ENCODE data around the gene LCLAT1.
"Not testable (repeated sequence)": the region's sequence is repeated elsewhere in the genome, so short reads cannot be mapped to it uniquely, and the experiment has no call there.

LCLAT1 gene

GRCh38 chr2:30456579-30456978, 9.5 kb downstream of the LCLAT1 start:
- Mint-ChIP-seq H3K9me3 (ENCODE audit: low read depth) (peaks cover 4% of the 10 kb centered on the region), H3K4me3 (no peak overlapping the region), H3K4me1 (ENCODE audit: low read depth) (peaks cover 85% of the 10 kb centered on the region), H3K27ac (peak overlapping the region; percentile 43), H3K36me3 (peaks cover 6% of the 10 kb centered on the region), H3K27me3 (no peaks in the 10 kb centered on the region)

DNA sequence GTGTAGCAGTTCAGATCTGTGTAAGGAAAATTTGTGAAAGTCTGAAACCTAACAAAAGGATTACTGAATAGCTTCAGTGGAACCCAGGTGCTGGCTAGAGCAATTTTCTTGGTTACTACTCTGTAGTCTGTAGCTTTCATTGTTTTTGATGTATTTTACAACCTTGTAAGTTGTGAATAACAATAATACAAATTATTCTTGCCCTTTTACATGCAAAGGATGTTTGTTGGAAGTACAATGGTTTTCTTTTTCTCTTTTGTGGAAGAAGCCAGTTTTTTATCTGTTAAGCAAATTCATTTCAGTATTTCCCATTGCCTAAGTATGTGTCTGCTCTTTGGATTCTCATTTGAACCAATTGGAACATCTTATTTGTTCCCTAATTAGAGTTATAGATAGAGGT, 10.2 kb downstream of the LCLAT1 start:
- H3K9me3 Mint-ChIP-seq (ENCODE audit: low read depth), result peaks cover 4% of the 10 kb centered on the region
- H3K27ac Mint-ChIP-seq, result no peak overlapping the region
- no peaks in the 10 kb centered on the region for H3K27me3 Mint-ChIP-seq
- H3K36me3 Mint-ChIP-seq, result peaks cover 6% of the 10 kb centered on the region
- no peak overlapping the region for H3K4me3 Mint-ChIP-seq
- peaks cover 84% of the 10 kb centered on the region for H3K4me1 Mint-ChIP-seq (ENCODE audit: low read depth)

DNA sequence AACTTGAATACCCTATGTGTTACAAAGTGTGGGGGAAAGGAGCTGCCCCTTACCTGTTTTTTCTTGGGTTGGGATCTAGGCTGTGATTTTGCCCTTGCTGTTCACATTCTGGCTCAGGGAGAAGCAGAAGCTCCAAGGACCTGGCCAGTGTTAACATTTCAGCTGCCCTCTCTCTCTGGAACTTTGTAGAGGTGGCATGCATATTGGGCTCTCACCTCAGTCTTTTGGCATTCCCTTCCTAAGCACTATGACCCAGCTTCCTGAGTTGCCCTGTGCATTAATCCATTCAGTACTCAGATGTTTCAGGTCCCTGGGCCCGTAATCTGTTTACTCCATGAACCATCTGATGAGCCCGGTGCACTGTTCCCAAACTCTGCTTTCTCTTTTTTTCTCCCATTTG, 12.1 kb downstream of the LCLAT1 start:
- H3K36me3 Mint-ChIP-seq, result peaks cover 6% of the 10 kb centered on the region
- no peak overlapping the region for H3K4me3 Mint-ChIP-seq
- H3K4me1 Mint-ChIP-seq (ENCODE audit: low read depth), result peaks cover 82% of the 10 kb centered on the region
- H3K27me3 Mint-ChIP-seq, result no peaks in the 10 kb centered on the region
- peak overlapping the region; percentile 18 for H3K27ac Mint-ChIP-seq
- H3K9me3 Mint-ChIP-seq (ENCODE audit: low read depth), result peaks cover 4% of the 10 kb centered on the region

DNA sequence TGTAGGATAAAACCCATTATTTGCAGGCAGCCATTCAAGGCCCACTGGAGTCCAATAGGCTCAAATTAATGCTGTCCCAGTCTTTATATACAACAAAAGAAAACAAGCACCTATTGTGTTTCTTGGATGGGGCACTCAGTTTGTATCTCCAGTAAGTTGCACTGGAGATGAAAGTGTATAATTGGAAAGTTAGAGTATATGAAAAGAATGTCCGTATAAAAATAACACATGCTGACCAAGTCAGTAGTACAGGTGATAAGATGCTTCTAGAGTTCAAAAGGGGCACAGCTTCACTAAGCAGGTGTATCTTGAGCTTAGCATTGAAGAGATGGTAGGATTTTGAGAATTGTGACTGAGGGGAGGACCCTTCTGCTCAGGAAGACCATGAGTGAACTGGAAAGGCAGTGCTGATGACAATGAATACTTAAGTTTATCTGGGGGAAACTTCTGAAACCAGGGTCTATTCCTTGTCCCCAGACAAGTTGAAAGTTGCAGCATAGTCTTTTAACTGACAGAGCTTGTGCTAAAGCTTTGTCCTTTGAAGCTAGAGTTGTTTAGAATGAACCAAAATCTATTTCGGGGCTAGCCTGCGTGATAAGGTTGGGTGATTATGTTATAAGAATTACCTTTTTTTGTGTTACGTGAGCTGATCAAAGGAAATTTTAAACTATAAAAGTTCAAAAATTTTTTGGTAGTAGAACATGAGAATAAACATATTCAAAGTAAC, 15.2 kb downstream of the LCLAT1 start:
- peaks cover 77% of the 10 kb centered on the region for H3K4me1 Mint-ChIP-seq (ENCODE audit: low read depth)
- peaks cover 4% of the 10 kb centered on the region for H3K9me3 Mint-ChIP-seq (ENCODE audit: low read depth)
- H3K36me3 Mint-ChIP-seq, result peaks cover 6% of the 10 kb centered on the region
- H3K27ac Mint-ChIP-seq, result peak overlapping the region; percentile 81
- peak overlapping the region; percentile 8 for H3K4me3 Mint-ChIP-seq
- no peaks in the 10 kb centered on the region for H3K27me3 Mint-ChIP-seq

- no peaks in the 10 kb centered on the region for H3K27me3 Mint-ChIP-seq
- peaks cover 66% of the 10 kb centered on the region for H3K4me1 Mint-ChIP-seq (ENCODE audit: low read depth)
- no peaks in the 10 kb centered on the region for H3K9me3 Mint-ChIP-seq (ENCODE audit: low read depth)
- H3K4me3 Mint-ChIP-seq, result no peak overlapping the region
- H3K27ac Mint-ChIP-seq, result peak overlapping the region; percentile 35
- peaks cover 6% of the 10 kb centered on the region for H3K36me3 Mint-ChIP-seq
Observed at GRCh38 chr2:30463535-30463934, 16.5 kb downstream of the LCLAT1 start.

GRCh38 chr2:30464544-30465170, 17.6 kb downstream of the LCLAT1 start:
- Mint-ChIP-seq H3K27ac (peak overlapping the region; percentile 74), H3K27me3 (no peaks in the 10 kb centered on the region), H3K36me3 (peaks cover 8% of the 10 kb centered on the region), H3K9me3 (ENCODE audit: low read depth) (no peaks in the 10 kb centered on the region), H3K4me3 (peak overlapping the region; percentile 52), H3K4me1 (ENCODE audit: low read depth) (peaks cover 66% of the 10 kb centered on the region)

DNA sequence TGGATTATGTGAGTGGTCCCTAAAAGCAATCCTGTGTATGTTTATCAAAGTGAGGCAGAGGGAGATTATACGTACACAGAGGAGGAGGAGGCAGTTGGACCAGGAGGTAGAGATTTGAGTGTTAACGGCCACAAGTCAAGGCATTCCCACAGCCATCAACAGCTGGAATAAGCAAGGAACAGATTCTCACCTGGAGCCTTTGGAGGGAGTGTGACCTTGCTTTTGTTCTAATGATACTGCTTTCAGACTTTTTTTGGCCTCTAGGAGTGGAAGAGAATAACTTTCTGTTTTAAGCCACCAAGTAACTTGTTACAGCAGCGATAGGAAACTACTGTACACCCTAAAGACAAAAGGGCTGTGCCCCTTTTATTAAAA, 18.1 kb downstream of the LCLAT1 start:
- Mint-ChIP-seq H3K9me3 (ENCODE audit: low read depth) (no peaks in the 10 kb centered on the region), H3K4me3 (peak overlapping the region; percentile 52), H3K4me1 (ENCODE audit: low read depth) (peaks cover 66% of the 10 kb centered on the region)

DNA sequence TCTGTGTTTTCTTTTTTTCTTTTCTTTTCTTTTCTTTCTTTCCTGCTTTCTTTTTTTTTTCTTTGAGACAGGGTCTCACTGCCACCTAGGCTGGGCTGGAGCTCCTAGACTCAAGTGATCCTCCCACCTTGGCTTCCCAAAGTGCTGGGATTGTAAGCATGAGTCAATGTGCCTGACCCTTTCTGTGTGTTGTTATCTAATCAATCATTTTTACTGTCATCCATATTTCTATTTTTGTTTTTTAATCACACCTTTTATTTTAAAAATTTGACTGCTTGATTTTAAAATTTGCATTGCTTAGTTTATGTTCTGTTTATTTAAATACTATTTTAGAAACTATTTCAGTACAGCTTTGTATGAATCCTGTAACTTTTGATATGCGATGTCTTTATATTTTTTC, 19.2 kb downstream of the LCLAT1 start:
- Mint-ChIP-seq H3K9me3 (ENCODE audit: low read depth) (no peaks in the 10 kb centered on the region), H3K36me3 (peaks cover 5% of the 10 kb centered on the region), H3K27me3 (no peaks in the 10 kb centered on the region), H3K27ac (no peak overlapping the region), H3K4me3 (no peak overlapping the region), H3K4me1 (ENCODE audit: low read depth) (peaks cover 61% of the 10 kb centered on the region)

More for the DNA sequence above, 18.1 kb downstream of the LCLAT1 start:
- Mint-ChIP-seq H3K36me3 (peaks cover 9% of the 10 kb centered on the region), H3K27ac (peak overlapping the region; percentile 74), H3K27me3 (no peaks in the 10 kb centered on the region)

DNA sequence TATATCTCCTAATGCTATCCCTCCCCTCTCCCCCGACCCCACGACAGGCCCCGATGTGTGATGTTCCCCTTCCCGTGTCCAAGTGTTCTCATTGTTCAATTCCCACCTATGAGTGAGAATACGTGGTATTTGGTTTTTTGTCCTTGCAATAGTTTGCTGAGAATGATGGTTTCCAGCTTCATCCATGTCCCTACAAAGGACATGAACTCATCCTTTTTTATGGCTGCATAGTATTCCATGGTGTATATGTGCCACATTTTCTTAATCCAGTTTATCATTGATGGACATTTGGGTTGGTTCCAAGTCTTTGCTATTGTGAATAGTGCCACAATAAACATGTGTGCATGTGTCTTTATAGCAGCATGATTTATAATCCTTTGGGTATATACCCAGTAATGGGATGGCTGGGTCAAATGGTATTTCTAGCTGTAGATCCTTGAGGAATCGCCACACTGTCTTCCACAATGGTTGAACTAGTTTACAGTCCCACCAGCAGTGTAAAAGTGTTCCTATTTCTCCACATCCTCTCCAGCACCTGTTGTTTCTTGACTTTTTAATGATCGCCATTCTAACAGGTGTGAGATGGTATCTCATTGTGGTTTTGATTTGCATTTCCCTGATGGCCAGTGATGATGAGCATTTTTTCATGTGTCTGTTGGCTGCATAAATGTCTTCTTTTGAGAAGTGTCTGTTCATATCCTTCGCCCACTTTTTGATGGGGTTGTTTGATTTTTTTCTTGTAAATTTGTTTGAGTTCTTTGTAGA, 20.2 kb downstream of the LCLAT1 start:
- H3K36me3 Mint-ChIP-seq; H3K27ac Mint-ChIP-seq; H3K9me3 Mint-ChIP-seq (ENCODE audit: low read depth); H3K27me3 Mint-ChIP-seq; H3K4me3 Mint-ChIP-seq: not testable (repeated sequence)
- H3K4me1 Mint-ChIP-seq (ENCODE audit: low read depth), result peaks cover 63% of the 10 kb centered on the region

- H3K27me3 Mint-ChIP-seq, result no peaks in the 10 kb centered on the region
- peaks cover 64% of the 10 kb centered on the region for H3K4me1 Mint-ChIP-seq (ENCODE audit: low read depth)
- H3K36me3 Mint-ChIP-seq, result peaks cover 9% of the 10 kb centered on the region
- H3K4me3 Mint-ChIP-seq, result no peak overlapping the region
- H3K9me3 Mint-ChIP-seq (ENCODE audit: low read depth), result no peaks in the 10 kb centered on the region
- H3K27ac Mint-ChIP-seq, result no peak overlapping the region
Observed at GRCh38 chr2:30470426-30470825, 23.4 kb downstream of the LCLAT1 start.

- Mint-ChIP-seq H3K36me3 (peaks cover 9% of the 10 kb centered on the region), H3K27me3 (no peaks in the 10 kb centered on the region), H3K4me1 (ENCODE audit: low read depth) (peaks cover 70% of the 10 kb centered on the region), H3K27ac (peak overlapping the region; percentile 82), H3K4me3 (no peak overlapping the region), H3K9me3 (ENCODE audit: low read depth) (no peaks in the 10 kb centered on the region)
Observed at GRCh38 chr2:30472326-30472725, 25.3 kb downstream of the LCLAT1 start.

GRCh38 chr2:30475542-30475941, 28.5 kb downstream of the LCLAT1 start:
- H3K4me1 Mint-ChIP-seq (ENCODE audit: low read depth), result peaks cover 63% of the 10 kb centered on the region
- H3K36me3 Mint-ChIP-seq, result peaks cover 9% of the 10 kb centered on the region
- H3K27me3 Mint-ChIP-seq, result no peaks in the 10 kb centered on the region
- H3K27ac Mint-ChIP-seq, result peak overlapping the region; percentile 71
- H3K9me3 Mint-ChIP-seq (ENCODE audit: low read depth), result no peaks in the 10 kb centered on the region
- no peak overlapping the region for H3K4me3 Mint-ChIP-seq

DNA sequence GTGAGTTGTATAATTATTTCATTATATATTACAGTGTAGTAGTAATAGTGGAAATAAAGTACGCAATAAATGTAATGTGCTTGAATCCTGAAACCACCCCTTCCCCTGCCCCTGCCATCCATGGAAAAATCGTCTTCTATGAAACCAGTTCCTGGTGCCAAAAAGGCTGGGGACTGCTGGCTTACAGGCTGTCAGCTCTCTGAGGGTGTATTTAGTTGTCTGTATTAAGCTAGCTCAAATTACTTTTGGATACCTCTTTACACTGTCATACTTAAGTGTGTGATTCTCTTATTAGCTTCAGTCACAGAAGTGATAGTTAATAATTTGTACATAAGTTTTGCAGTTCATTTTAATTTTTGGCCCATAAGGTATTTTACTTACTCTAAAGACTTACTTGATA, 29.6 kb downstream of the LCLAT1 start:
- no peak overlapping the region for H3K4me3 Mint-ChIP-seq
- H3K27ac Mint-ChIP-seq, result no peak overlapping the region
- H3K4me1 Mint-ChIP-seq (ENCODE audit: low read depth), result peaks cover 70% of the 10 kb centered on the region
- H3K36me3 Mint-ChIP-seq, result peaks cover 12% of the 10 kb centered on the region
- H3K27me3 Mint-ChIP-seq, result no peaks in the 10 kb centered on the region
- no peaks in the 10 kb centered on the region for H3K9me3 Mint-ChIP-seq (ENCODE audit: low read depth)

GRCh38 chr2:30480703-30481322, 33.8 kb downstream of the LCLAT1 start:
- Mint-ChIP-seq H3K9me3 (ENCODE audit: low read depth) (no peaks in the 10 kb centered on the region), H3K27me3 (no peaks in the 10 kb centered on the region), H3K36me3 (peaks cover 13% of the 10 kb centered on the region), H3K4me1 (ENCODE audit: low read depth) (peaks cover 61% of the 10 kb centered on the region), H3K4me3 (no peak overlapping the region), H3K27ac (peak overlapping the region; percentile 61)

GRCh38 chr2:30481323-30481800, 34.3 kb downstream of the LCLAT1 start:
- Mint-ChIP-seq H3K27me3 (no peaks in the 10 kb centered on the region), H3K27ac (peak overlapping the region; percentile 18), H3K4me3 (no peak overlapping the region), H3K4me1 (ENCODE audit: low read depth) (peaks cover 60% of the 10 kb centered on the region), H3K36me3 (peaks cover 14% of the 10 kb centered on the region), H3K9me3 (ENCODE audit: low read depth) (no peaks in the 10 kb centered on the region)

Measured in activated naive CD8-positive, alpha-beta T cell (primary cell).